Measurements from ENCODE around the gene NDUFS7. TPM values are rescaled to one million over a fixed set of nuclear protein-coding genes. Genes with fewer than 3 reads are reported as not detected.
A peak's percentile ranks its signal among the peaks of the same experiment; 100 is the strongest.

The NDUFS7 gene
- total RNA-seq, 1 donor from 2014 or later: 57.3 TPM

- Mint-ChIP-seq H3K4me3 (ENCODE audit: unreplicated experiment) (no peak overlapping the region), H3K27ac (ENCODE audit: unreplicated experiment) (no peak overlapping the region), H3K27me3 (ENCODE audit: low read depth) (no peaks in the 10 kb centered on the region), H3K36me3 (ENCODE audit: low read depth) (peaks cover 11% of the 10 kb centered on the region), H3K9me3 (ENCODE audit: low read depth) (no peaks in the 10 kb centered on the region), H3K4me1 (ENCODE audit: low read depth) (no peaks in the 10 kb centered on the region)
- DNase-seq (ENCODE audit: low spot score): no peak
- TF ChIP-seq CTCF (IDR thresholded peaks at IDR 0.05): no peak
These were observed 43.7 kb downstream of the NDUFS7 start for GRCh38 chr19:1427221-1427920.

- Mint-ChIP-seq H3K27me3 (ENCODE audit: low read depth) (no peaks in the 10 kb centered on the region), H3K27ac (ENCODE audit: unreplicated experiment) (no peak overlapping the region), H3K4me1 (ENCODE audit: low read depth) (no peaks in the 10 kb centered on the region), H3K36me3 (ENCODE audit: low read depth) (peaks cover 5% of the 10 kb centered on the region), H3K9me3 (ENCODE audit: low read depth) (no peaks in the 10 kb centered on the region), H3K4me3 (ENCODE audit: unreplicated experiment) (no peak overlapping the region)
- peak; percentile 86 for DNase-seq (ENCODE audit: low spot score)
- no peak for TF ChIP-seq CTCF (IDR thresholded peaks at IDR 0.05)
These were observed 45.2 kb downstream of the NDUFS7 start for GRCh38 chr19:1428738-1429391.

GRCh38 chr19:1429750-1430149, 46.0 kb downstream of the NDUFS7 start:
- H3K27ac Mint-ChIP-seq (ENCODE audit: unreplicated experiment): no peak overlapping the region
- no peak overlapping the region for H3K4me3 Mint-ChIP-seq (ENCODE audit: unreplicated experiment)

GRCh38 chr19:1430246-1430645, 46.5 kb downstream of the NDUFS7 start:
- Mint-ChIP-seq H3K27ac (ENCODE audit: unreplicated experiment) (peak overlapping the region; percentile 12), H3K4me1 (ENCODE audit: low read depth) (no peaks in the 10 kb centered on the region), H3K36me3 (ENCODE audit: low read depth) (peaks cover 5% of the 10 kb centered on the region), H3K27me3 (ENCODE audit: low read depth) (no peaks in the 10 kb centered on the region), H3K9me3 (ENCODE audit: low read depth) (no peaks in the 10 kb centered on the region), H3K4me3 (ENCODE audit: unreplicated experiment) (no peak overlapping the region)
- peak; percentile 84 for DNase-seq (ENCODE audit: low spot score)
- no peak for TF ChIP-seq CTCF (IDR thresholded peaks at IDR 0.05)

More at GRCh38 chr19:1429750-1430149, 46.0 kb downstream of the NDUFS7 start:
- H3K36me3 Mint-ChIP-seq (ENCODE audit: low read depth): peaks cover 5% of the 10 kb centered on the region
- H3K4me1 Mint-ChIP-seq (ENCODE audit: low read depth): no peaks in the 10 kb centered on the region
- no peak for DNase-seq (ENCODE audit: low spot score)
- no peaks in the 10 kb centered on the region for H3K9me3 Mint-ChIP-seq (ENCODE audit: low read depth)
- no peak for TF ChIP-seq CTCF (IDR thresholded peaks at IDR 0.05)
- no peaks in the 10 kb centered on the region for H3K27me3 Mint-ChIP-seq (ENCODE audit: low read depth)

GRCh38 chr19:1431759-1432506, 48.2 kb downstream of the NDUFS7 start:
- TF ChIP-seq CTCF (IDR thresholded peaks at IDR 0.05): no peak
- no peaks in the 10 kb centered on the region for H3K27me3 Mint-ChIP-seq (ENCODE audit: low read depth)
- DNase-seq (ENCODE audit: low spot score): no peak
- H3K36me3 Mint-ChIP-seq (ENCODE audit: low read depth): peaks cover 5% of the 10 kb centered on the region
- no peak overlapping the region for H3K4me3 Mint-ChIP-seq (ENCODE audit: unreplicated experiment)
- no peaks in the 10 kb centered on the region for H3K4me1 Mint-ChIP-seq (ENCODE audit: low read depth)
- H3K9me3 Mint-ChIP-seq (ENCODE audit: low read depth): no peaks in the 10 kb centered on the region
- H3K27ac Mint-ChIP-seq (ENCODE audit: unreplicated experiment): no peak overlapping the region
